ENCODE data around the gene BCAS1.
A peak's percentile ranks its signal among the peaks of the same experiment; 100 is the strongest.

Gene BCAS1

DNA sequence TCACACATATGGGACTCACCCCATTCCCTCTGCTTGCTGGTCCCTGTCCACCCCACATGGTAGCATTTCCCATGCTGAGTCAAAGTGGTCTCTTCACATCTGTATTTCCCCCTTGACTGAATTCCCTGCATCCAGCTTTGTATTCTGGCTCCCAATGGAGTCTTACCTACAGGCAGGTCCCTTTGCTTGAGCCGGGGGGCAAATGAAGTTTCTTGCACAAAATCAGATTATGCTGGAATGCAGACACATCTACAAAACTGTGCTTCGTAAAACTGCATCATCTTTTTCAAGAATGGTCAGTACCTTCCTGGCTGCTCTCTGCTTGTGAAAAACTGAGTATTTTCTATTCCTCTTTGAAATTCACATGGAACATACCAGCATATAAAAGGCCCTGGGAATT is 32.1 kb upstream of the BCAS1 start:
- DNase-seq = no peak

GRCh38 chr20:54100563-54100962 is 30.2 kb upstream of the BCAS1 start:
- DNase-seq = no peak

- DNase-seq = no peak
Measured at GRCh38 chr20:54099894-54100293, 29.5 kb upstream of the BCAS1 start.

GRCh38 chr20:54098047-54098446 is 27.7 kb upstream of the BCAS1 start:
- no peak for DNase-seq

DNA sequence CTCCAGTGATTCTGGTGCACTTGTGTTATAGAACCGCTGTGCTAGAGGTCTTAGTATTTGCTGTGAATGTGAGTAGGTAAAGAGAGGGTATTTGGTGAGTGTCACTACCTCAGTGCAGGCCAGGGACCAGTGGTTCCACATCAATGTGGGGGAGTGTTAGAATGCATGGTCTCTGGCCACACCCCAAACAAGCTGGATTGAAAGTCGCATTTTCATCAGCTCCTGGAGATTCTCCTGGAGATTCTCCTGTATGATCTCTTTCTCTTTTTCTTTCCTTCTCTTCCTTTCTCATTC is 26.8 kb upstream of the BCAS1 start:
- DNase-seq = no peak

DNA sequence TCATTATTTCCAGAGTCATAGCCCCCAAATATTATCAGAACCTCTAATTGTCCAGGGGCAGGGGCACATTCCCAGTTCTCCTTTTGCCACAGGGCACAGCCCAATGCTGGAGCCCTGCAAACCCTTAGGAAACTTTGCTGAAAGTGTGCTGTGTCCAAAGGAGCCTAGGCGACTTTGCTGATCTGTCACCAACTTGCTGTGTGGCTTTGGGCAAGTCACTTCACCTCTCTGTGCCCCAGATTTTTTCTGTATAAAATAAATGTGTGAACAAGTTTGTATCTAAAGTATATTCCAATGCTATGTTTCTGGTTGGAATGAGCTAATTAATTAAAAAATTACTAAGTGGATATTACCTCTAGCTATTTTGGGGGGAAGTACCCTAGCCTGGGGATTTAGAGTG is 25.4 kb upstream of the BCAS1 start:
- DNase-seq = no peak

DNA sequence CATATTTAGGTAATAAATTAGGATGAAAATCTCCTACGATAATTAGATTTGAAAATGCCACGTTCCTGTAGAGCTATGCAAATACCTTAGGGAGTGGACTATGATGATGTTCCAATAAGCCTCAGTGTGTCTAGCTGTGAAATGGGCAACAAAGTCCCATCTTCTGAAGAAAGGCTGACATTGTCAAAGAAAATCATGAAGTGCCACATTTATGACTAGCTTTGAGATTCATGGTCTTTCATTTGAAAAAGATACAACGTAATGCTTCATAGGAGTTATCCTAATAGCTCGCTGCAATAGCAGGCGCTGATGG is 23.8 kb upstream of the BCAS1 start:
- DNase-seq = no peak

GRCh38 chr20:54093423-54094267 is 23.3 kb upstream of the BCAS1 start:
- DNase-seq = peak; percentile 45

GRCh38 chr20:54092021-54092420 is 21.6 kb upstream of the BCAS1 start:
- no peak for DNase-seq

- DNase-seq = no peak
Measured at GRCh38 chr20:54091120-54091480, 20.7 kb upstream of the BCAS1 start.

DNA sequence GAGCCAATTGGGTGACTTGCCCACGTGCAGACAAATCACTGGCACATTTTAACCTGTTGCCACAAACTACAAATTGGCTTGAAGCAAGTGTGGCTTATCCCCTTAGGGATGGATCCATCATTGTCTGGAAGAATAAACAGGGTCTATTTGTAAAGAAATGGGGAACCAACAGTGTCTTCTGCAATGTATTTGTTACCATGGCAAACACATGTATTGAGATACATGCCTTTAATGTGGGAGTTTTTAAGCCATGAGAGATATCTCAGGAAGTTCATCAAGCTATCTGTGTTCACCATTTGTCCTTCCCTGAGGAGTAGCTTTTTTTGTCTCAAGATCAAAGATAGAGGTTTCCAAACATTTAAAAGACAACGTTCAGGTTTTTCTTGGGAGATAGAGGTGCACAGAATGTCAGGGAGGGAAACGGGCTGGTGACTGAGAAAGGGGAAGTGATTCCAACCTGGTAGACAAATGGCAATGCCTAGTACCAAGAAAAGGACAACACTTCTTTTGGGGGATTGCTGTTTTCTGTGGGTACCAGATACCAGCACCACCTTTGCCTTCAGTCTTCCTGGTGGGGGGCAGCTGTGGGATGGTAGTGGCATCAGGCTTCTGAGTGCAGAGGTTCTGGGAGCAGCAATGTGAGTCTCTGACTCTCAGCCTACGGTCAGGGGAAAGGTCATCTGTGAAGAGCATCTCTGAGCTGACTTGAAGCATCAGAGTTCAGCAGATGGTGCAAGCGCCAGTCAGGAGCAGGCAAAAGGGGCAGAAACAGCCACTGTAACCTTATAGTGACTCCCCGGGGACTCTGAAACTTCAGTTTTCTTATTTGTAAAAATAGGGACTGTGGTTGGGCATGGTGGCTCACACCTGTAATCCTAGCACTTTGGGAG is 20.1 kb upstream of the BCAS1 start:
- no peak for DNase-seq

DNA sequence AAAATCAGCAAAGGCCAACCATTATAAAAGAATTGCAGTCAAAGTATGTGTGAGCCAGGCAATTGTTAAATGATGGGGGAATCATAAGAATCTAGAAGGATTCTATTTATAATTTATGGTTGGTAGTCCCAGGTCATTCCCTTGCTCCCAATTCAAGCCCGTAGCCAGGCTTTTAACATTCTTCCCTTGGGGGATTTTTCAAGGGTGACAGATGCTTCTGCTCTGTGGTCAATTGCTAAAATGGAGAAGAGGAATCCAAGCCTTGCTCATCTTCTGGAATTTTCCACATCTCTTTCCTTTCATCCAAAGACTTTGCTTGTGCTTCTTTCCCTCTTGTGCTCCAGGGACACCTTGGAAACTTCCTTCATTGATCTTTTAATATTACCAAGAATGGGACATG is 18.0 kb upstream of the BCAS1 start:
- no peak for DNase-seq

GRCh38 chr20:54086507-54087039 is 16.2 kb upstream of the BCAS1 start:
- DNase-seq = no peak

DNA sequence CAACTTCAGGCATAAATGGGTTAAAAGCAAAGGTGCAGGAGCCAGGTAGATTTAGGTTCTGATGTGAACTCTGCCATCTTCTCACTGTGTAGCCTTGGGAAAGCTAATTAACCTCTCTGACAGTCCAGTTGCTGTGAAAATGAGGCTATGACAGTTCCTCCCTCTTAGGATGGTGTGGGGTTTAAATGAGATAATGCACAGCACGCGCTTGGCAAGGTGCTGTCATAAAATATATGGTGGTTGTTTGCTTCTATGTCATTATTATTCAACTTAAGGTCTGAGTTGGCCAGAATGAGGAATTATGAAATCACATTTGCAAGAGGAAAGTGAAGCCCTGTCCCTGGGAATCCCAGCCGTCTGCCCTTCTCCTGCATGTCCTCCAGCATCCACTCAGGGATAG is 15.5 kb upstream of the BCAS1 start:
- DNase-seq = no peak

DNA sequence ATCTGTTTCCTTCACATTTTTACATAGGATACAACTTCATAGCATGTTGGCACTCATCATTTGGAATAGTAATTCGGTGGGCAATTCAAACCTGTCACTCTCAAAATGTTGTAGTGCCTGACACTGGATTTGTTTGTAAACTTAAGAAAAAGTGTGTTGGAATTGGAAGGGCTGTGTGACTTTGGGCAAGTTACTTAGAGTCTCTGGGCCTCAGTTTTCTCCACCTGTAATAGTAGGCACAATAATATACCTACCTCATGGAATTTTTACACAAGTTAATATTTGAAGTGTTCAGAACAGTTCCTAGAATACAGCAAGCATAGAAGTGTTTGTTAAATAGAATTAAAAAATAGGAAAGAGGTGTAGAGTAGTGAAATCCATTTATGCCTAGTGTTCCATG is 15.0 kb upstream of the BCAS1 start:
- DNase-seq = no peak

- no peak for DNase-seq
Measured at GRCh38 chr20:54084727-54085388, 14.5 kb upstream of the BCAS1 start.

GRCh38 chr20:54084193-54084592 is 13.8 kb upstream of the BCAS1 start:
- DNase-seq = no peak

- no peak for DNase-seq
Measured at GRCh38 chr20:54083459-54083858, 13.1 kb upstream of the BCAS1 start.

DNA sequence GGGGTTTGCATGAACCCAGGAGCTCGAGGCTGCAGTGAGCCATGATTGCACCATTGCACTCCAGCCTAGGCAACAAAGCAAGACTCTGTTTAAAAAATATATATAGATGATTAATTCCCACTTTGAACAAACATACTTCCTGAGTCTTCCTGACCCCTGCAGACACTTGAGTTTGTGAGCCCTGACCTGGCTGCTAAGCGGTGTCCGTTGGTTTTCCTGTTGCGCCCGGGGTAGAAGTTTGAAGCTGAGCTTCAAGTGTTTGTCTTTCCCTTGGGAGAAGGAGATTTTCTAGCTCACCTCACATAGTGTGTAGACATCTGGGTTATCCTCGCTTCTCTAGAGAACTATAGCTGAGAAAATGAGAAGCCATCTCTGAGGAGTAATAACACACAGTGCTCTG is 11.7 kb upstream of the BCAS1 start:
- DNase-seq = no peak

GRCh38 chr20:54079652-54080051 is 9.3 kb upstream of the BCAS1 start:
- DNase-seq = no peak

DNA sequence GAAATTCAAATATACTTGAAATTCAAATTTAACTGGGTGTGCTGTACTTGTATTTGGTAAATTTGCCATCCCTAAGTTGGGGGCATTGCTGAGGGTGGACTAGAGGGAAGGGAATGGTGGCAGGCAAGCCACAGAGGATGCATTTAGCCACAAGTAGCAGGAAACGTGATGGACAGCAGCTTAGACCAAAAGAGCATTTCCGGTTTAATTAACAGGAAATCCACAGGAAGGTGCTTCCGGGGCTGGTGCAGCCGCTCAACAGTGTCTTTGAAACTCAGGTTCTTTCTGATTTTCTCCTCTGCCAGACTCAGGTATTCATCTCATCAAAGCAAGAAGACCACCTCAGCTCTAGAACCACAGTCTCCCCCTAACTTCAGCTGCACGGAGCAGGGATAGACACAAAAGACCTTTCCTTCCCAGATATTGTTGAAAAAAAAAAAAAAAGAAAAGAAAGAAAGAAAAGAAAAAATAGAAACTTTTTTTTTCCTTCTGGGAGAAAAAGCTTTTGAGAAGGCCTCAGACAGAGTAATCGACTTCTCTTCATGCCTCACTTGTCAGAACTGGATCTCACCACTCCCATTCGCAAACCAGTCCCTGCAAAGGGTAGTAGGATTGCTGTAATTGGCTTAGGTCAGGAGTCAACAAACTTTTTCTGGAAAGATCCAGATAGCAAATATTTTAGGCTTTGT is 8.0 kb upstream of the BCAS1 start:
- no peak for DNase-seq

- no peak for DNase-seq
Measured at GRCh38 chr20:54076259-54076658, 5.9 kb upstream of the BCAS1 start.

DNA sequence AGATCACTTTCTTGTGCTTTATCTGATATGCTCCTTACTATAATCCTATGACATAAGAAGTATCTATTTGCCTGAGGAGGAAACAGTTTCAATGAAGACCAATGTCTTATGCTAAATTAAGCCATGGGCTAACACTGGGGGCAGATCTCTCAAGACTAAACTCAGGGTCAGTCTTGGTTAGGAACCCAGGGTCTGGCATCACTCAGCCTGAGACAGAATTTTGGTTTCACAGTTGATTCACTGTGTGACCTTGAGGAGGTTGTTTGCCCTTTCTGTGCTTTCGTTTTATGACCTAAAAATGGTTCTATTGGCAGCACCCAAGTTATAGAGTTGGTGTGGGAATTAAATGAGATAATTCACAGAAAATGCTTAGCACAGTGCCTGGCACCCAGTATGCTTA is 4.9 kb upstream of the BCAS1 start:
- no peak for DNase-seq
